ENCODE measurements around the gene FILIP1L.

The FILIP1L gene

DNA sequence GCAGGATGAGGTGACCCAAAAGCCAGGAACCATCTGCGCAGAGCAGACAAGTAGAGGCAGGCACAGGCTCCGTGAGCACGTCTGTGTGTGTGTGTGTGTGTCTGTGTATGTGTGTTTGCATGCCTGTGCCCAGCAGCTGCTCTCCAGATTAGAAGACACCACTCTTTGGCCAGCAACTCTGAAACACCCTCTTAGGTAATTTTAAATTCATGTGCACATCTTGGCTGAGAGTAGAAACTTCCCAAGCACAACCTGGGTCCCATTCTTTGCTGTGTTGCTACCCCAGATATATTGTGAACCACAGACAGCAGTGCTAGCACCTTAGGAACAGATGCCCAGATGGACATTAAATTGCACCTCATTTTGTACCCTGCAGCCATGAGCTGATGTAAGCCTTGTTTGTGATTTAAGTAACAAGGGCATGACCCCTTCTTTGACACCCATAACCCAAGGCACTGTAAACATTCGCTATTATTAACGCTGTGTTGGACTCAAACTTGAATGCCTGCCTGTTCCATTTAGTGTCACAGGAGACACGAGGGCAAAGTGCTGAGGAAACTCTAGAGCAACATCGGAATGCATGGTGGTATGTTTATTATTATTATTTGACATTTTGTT is at the start of gene FILIP1L:
TSS of gene FILIP1L (minus strand) at position 89 of the 618 bp plus-strand sequence.
- DNase-seq = no peak

DNA sequence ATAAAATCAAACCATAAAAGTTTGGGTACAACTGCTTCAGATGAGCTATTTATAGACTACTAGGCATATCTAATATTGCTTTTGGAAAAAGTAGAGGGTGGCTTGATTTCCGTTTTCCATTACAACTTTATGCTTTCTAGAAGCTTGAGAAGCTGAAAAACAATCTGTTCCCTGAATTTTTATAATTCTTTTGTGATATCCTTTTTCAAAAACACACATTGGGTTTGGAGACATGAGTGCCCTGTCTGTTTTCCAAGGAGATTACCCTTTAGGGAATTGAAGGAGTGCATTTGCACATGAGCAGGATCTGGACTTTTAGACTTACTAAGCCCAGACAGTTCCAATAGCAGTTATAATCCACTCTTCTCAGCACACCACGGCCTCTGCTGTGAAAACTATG is 49.5 kb upstream of the FILIP1L start:
- DNase-seq = no peak

DNA sequence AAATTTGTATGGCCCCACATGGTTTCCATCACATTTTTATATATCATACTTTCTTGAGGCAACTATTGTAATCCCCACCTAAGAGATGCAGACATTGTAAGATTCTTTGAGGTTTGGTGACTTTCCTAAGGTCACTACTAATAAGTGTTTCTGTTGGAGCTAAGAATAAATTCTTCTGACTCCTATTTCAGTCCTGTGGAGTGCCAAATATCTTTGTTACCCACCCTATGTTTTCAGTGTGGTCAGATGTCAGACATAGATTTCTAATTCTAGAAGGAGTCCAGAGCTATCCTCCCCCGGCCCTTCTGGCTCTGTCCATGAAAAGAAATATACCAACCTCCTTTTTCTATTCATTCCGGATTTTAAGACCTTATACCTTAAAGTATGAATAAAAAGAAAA is 46.2 kb upstream of the FILIP1L start:
- DNase-seq = no peak

DNA sequence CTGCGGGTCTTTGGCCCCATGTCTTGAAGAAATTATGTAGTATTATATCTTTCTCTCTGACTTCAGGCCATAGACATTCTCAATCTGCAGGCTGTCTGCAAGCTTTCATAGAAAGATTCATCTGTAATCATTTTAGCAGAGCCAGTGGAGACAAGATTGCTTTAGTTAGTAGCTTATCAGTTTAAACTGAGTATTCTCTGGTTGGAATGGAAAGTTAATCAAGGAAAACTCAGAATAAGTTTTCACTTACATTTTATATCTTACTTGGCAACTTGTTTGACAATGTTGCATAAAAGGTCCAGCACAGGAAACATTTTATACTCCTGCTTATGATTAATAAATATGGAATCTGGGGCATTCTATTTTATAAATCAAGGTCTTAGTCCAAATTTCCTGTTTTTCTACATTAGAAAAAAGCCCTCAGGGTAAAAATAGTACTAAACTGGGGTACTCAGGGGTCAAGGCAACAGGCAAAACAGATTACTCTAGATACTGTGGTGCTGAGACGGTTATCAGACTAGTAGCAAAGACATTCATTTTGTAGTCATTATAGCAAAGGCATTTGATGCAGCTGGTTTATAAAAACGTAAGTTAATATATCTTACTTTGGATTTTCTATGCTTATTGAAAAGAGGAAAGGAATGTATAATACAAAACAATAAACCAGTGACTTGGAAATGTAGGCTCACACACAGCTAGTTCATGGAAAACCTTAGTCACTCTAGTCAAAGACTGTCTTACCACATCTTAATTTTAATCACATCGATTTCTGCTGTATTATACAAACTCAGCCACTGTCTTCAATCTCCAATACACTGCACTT is 45.2 kb upstream of the FILIP1L start:
- DNase-seq = no peak

DNA sequence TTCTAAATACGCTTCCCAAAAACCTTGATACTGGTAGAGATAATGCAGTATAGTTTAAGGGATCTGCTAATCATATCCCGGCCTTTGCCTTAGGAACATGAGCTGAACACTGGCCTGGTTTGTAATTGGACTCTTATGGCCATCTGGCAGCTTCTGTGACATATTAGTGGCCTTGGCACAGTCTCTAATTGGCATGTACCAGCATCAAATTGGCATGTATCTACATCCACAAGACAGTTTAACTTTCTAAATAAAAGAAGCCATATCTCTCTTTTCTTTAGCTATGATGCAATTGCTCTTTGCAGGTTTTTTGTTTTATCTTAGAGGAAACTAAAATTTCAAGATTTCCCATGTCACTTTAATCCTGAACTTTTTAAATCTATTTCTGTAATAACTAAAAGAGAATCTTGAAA is 44.6 kb upstream of the FILIP1L start:
- DNase-seq = no peak

DNA sequence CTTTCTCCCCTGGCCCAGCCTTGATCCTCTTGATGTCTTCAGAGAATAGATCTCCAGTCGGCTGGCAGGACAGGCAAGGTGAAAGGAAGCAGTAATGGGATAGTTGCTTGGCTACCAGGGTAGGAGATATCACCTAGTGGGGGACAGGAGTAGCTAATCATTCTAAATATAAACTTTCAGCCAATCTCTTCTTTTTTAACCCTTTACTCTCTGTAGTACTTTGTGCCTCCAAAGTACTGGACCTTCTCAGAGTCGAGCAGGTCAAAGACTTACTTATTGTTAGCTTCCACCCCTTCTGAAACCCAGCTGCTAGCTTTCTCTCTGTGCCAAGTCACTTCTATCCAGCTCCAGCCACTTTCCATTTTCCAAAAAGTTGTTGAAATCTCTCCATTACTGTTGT is 43.4 kb upstream of the FILIP1L start:
- no peak for DNase-seq

DNA sequence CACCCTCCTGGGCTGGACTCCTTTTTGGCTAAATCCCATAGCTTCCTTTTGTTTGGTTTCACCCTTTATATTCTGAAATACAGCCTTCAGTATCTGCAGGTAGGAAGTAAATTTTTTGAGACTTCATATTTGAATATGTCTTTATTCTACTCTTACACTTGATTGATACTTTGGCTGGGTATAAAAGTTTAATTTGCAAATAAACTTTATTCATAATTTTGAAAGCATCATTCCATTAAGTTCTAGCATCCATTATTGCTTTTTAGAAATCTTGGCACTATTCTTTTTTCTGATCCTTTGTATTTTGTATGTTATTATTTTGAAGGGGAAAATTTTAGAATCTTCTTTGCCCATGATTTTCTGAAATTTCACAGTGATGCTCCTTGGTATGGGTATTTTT is 41.3 kb upstream of the FILIP1L start:
- DNase-seq = no peak

DNA sequence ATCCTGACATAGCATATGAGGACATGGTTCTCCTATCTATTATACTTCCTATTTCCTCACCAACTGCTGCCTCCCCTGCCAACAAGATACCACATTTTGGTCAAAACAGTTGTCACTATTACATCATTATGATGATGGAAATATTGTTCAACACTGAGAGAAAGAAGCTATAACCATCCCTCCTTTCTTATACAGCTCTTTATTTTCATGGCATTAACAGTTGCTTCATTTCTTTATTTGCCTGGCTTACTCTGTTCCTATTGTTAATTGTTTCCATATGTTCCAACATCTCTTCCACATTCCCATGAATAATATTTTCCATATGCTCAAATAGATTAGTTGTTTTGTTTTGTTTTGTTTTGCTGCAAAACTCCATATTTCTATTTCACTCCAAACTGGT is 40.8 kb upstream of the FILIP1L start:
- no peak for DNase-seq

DNA sequence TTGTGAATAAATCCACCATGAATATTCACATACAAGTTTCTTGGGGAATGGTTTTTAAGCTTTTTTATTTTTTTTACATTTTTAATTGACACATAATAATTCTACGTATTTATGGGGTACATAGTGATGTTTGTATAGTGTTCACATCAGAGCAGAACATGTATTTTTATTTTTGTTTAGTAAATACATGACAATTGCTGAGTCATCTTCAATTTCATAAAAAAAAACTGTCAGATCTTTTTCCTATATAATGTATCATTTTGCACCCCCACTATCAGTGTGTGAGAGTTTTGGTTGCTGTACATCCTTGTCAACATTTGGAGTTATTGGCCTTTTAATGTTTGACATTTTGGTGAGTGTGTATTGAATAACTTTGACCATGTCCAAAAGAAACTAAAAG is 39.9 kb upstream of the FILIP1L start:
- no peak for DNase-seq

DNA sequence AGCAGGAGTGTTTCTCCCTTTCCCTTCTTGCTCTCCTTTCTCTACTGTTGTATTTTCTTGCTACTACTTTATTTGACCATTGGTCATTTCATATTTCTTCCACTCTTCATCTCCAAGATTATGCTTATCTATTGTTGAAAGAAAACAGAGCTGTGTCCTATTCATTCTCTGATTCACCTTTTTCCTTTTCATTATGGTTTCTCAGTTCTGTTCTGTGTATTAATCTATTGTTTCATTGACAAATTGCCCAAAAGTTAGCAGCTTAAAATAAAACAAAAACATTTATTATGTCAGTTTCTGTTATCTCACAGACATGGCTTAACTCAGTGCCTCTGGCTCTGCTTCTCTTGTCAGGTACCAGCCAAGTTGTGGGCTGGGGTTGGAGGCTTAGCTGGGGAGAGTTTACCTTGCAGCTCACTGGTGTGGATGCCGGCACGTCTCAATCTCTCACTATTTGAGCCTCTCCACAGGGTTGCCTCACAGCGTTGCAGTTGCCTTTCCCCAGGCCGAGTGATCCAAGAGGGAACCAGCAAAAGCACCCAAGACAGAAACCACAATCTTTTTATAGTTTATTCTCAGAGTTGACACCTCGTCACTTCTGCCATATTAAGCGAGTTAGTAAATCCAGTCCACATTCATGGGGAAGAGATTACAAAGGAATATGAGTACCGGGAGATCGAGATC is 36.9 kb upstream of the FILIP1L start:
- DNase-seq = no peak

DNA sequence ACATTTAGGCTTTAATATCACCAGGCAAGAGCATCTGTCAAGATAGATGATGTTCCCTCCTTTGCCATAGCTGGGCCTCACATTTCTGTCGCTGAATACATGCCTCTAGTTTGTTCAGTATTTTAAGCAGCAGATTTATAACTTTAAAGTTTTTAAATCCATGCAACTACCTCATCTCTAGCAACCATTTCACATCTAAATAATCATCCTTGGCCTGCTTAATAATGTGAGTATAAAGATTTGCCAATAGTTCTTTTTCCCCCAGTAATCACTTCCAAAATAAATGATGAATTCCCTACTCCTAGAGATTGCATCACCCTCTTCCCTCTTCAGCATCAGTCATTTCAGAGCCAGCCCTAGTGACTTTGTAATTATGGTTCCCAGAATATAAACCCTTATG is 36.2 kb upstream of the FILIP1L start:
- no peak for DNase-seq

DNA sequence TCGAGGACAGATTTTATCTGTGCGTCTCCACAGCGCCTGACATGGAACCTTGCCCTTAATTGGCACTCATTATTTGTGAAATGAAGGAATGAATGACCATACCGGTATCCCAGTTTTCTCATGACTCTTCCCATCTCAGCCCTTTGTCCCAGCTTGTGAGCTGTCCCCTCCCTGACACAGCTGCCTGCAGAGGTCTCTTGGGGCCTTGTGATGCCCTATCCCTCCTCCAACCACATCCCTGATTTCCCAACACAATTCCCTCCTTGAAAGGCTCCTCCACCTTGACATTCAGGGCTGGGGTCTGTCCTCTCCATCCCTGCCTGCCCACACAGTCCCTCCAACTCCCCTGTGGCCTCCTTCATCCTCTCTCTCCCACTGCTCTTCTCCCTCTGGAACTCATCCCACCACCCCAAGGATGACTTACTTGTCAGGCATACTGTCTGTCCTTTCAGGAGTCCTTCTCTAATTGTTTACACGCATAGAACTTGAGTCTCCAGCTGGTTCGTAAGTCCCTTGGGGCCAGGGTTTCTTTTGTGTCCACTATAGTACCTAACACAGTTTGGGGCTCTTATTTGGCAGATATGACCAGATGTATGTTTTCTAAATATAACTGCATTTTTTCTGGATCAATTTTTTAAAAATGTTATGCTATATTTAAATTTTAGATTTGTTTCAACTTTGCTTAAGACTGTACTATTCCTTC is 35.6 kb upstream of the FILIP1L start:
- no peak for DNase-seq

DNA sequence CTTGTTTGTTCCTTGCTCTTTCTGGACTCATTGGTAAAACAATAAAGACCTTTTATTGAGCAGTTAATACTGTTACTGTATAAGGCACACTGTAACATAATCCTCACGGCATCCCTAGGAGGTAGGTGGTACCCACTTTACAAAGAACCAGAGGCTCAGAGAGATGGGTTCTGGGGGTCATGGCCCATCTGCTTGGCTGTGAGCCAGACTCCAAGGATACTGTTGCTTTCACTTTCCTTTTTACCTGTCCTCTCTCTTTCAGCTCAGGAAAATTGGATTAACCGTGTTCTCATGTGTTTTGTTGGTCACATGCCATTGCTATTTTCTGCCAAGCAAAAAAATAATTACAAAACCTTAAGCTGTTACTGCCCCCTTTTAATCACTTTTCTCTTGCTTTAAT is 34.8 kb upstream of the FILIP1L start:
- DNase-seq = no peak

DNA sequence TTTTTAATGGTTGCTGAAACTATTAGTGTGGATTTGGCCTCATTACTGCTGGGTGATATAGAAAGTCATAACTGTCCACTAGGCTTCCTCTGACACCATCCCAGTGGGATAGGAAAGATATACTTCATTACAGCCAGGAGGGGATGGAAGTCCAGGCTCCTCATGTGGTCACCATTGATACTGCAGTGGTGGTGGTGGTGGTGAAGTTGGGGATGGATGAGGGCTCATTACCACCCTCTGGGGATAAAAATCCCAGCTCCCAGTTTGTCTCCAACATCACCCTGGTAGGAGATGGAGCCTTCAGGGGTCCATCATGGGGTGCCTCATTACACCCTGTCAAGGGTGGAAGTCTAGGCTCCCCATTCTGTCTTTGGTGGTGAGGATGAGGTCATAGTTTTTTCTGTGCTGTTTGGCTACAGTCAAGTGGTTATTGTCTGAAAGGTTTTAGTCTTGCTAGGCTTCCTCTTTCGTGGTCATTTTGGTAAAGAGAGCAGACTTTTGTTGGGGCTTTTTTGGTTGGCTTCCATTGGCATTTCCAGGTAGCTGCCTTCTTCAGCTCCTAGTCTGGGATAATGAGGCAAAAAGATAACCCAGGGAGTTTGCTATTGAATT is 30.1 kb upstream of the FILIP1L start:
- no peak for DNase-seq

DNA sequence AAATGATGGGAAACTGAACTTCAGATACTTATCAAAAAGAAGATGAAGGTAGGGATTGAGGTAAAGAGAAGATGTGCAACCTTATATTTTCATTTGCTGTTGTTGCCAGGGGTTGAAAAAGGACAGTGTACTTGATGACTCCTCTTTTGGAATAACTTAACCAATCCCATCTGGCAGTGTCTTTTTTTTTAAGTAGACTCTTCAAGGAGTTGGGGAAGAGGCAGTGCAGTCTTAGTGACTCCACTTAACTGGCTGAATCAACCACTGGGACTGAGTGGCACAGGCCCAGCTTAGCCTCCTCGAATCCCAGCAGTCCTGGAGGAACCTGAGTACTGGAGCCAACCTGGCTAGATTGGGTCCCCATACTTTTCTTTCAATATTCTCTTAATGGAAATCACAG is 27.3 kb upstream of the FILIP1L start:
- no peak for DNase-seq

DNA sequence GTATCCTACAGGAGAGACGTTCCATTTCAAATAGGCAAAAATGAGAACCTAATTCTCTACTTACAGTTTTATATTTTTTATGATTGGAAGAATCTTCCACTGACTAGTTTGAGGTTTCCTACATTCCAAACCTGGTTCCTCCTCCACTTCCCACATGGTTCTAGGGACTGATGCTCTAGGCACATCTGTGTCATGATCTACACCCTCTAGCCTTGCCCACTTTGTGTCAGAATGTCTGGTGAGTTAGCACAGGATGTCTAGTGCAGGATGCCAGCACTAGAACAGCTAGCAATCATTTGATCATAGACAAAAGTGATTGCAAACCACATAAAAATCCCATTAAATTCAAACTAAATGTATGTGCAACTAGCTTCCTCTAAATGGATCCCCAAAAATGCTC is 26.7 kb upstream of the FILIP1L start:
- no peak for DNase-seq

DNA sequence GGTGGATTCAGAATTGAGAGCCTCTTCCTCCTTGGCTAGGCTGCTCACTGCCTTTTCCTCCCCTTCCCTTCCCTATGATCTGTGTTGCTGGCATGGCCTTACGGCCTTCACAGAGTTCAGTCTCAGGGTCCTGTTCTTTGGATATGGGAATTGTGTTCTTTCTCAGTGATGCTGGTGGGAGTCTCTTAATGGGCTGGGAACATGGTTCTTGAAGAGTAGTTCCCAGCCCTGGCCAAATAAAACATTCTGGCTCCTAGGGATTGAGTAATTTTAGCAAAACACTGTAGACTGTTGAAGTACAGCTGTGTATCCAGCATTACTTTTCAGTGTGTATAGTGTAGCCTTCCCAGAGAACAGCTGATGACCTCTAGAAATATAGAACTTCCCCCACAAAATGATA is 22.6 kb upstream of the FILIP1L start:
- no peak for DNase-seq

DNA sequence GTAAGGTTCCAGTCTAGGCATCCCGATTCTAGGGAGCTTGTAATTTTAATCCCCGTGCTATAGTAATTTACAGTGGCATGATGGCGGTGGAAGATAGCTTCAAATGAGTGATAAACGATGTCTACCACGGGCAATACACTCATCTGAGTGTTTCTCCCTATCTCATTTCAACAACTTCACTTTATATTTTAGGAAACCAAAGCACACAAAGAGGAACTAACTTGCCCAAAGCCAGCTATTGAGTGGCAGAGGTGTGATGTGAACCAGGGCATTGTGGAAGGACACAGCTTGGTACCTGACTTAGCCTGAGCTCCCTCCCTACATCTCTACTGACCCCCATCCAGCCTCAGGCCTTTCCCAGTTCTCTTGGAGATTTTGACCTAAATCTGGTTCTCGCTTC is 16.9 kb upstream of the FILIP1L start:
- no peak for DNase-seq

DNA sequence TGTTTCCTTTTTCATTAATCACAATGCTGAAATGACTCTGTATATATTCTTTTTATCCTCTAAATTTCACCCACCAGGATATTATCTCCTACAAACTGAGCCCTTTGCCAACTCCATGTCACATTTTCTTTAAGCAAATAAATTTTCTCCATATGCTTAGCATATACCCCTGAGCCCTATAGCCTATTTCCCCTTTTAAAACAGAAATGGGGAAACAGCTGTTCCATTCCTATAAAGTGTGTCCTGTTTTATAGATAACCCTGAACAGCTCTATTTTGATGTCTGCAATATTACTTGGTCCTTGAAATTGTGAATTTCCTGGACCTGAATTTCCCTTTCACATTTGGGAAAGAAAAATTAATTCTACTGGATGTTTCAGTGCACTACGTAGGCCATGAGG is 15.6 kb upstream of the FILIP1L start:
- no peak for DNase-seq

DNA sequence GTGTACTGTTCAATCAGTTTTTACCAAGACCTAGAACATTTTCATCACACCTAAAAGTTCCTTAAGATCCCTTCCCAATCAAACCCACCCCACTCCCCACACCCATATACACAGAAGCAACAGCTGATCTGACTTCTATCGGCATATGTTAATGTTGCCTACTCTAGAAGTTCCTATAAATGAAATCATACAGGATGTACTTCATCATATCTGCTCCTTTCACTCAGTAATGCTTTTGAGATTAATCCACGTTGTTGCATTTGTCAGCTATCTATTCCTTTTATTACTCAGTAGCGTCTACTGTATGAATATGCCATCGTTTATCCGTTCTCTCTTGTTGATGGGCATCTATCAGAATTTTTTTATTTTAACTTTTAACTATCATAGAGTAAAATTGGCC is 14.3 kb upstream of the FILIP1L start:
- DNase-seq = no peak

DNA sequence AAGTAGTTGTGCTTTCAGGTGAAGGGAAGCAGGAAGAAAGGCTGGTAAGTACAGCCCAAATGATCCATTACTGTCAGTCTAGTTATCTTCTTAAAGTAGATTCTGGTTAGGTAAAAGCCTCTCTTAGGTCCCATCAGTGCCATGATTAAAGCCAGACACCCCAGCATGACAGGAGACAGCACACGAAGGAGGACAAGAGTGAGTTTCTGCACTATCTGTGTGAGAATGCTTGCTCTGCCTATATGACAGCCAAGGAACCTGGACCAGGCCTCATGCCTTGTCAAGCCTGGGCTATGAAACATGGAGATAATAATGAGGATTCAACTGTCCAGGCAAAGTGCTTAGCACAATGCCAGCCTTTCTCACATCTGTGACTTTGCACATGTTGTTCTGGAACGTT is 13.5 kb upstream of the FILIP1L start:
- DNase-seq = no peak

DNA sequence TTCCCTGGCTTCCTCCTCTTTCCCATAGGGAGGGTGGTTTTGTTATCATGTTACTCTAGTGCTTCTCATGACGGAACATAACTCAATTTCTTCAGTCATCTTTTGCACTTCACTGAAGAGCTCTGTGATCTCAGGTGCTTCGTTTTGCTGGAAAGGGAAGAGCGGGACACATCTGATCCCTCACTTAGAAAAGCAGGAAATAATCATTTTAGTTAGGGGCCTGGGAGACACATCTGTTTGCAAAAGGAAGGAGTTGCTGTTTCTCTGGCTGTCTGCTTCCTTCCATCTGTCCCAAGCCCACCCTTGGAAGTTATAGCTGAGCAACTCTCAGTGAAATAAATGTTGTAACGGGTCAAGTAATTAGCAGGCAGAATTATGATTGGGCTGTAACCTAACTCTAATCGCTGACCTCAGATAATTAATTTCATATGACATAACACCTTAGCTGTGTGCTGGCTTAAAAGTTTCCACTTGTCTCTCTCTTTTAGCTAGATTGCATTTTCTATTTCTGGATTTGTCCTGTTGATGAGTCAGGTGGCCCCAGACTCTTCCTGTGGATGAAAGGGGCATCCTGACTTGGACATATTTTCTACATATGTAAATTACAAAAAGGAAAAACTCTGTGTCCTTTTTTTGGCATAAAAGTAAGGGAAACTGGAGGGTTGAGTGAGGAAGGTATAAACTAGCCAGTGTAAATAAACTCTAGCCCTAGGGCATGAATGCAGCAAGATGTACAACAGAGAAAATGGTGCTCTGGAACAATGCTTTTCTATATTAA is 11.0 kb upstream of the FILIP1L start:
- no peak for DNase-seq
